Epithelial cell of esophagus (primary cell): ENCODE results near the gene EPHA4.
"Not testable (repeated sequence)": the region's sequence is repeated elsewhere in the genome, so short reads cannot be mapped to it uniquely, and the experiment has no call there.

Experiments used
- DNase-seq: peaks from one replicate; pipeline ENCODE4 v3.0.0; 2010; ENCODE audit warnings: low read depth
- H3K4me3 ChIP-seq: 2 replicates; pipeline ENCODE4 v1.5.1; 2011; ENCODE audit warnings: mild to moderate bottlenecking, low read length, control low read depth
- CTCF ChIP-seq: IDR thresholded peaks from 2 replicates; pipeline ENCODE4 v1.5.1; 2011; ENCODE audit warnings: low read depth, mild to moderate bottlenecking, low read length, control low read depth, inconsistent platforms; ENCODE audit not compliant: insufficient read depth; ENCODE audit errors: missing control alignments

Gene EPHA4

GRCh38 chr2:221513232-221513631, 58.9 kb downstream of the EPHA4 start:
- DNase-seq = no peak

GRCh38 chr2:221511325-221511724, 60.8 kb downstream of the EPHA4 start:
- not testable (repeated sequence) for H3K4me3 ChIP-seq, DNase-seq

More at GRCh38 chr2:221513232-221513631, 58.9 kb downstream of the EPHA4 start:
- no peak overlapping the region for H3K4me3 ChIP-seq
- no peak for TF ChIP-seq CTCF

GRCh38 chr2:221506469-221506868, 65.6 kb downstream of the EPHA4 start:
- DNase-seq = no peak
- no peak for TF ChIP-seq CTCF
- no peak overlapping the region for H3K4me3 ChIP-seq

GRCh38 chr2:221505605-221506004, 66.5 kb downstream of the EPHA4 start:
- TF ChIP-seq CTCF = no peak
- H3K4me3 ChIP-seq = no peak overlapping the region
- DNase-seq = no peak

- H3K4me3 ChIP-seq = no peak overlapping the region
- DNase-seq = no peak
- TF ChIP-seq CTCF = no peak
Observed at GRCh38 chr2:221504905-221505304, 67.2 kb downstream of the EPHA4 start.

- TF ChIP-seq CTCF = no peak
- DNase-seq = no peak
- no peak overlapping the region for H3K4me3 ChIP-seq
Observed at GRCh38 chr2:221503965-221504364, 68.1 kb downstream of the EPHA4 start.

- DNase-seq = peak; percentile 76
- TF ChIP-seq CTCF = no peak
- no peak overlapping the region for H3K4me3 ChIP-seq
Observed at GRCh38 chr2:221502270-221503010, 69.7 kb downstream of the EPHA4 start.
